A549 (cell line): Measurements from ENCODE around the gene TRIM50.

Source experiments
- BHLHE40 ChIP-seq: IDR thresholded peaks from 2 replicates; pipeline ENCODE4 v1.6.1; 2012; ENCODE audit warnings: low read depth, low read length, inconsistent platforms
- CTCF ChIP-seq: fragments of >200 bp; sonication (Bioruptor Twin); formaldehyde crosslinking; IDR thresholded peaks from 3 replicates; pipeline ENCODE4 v1.5.1; 2016
- EHMT2 ChIP-seq: fragments of 200-600 bp; sonication (generic); IDR thresholded peaks from 2 replicates; pipeline ENCODE4 v1.6.1; 2016; ENCODE audit warnings: antibody characterized with exemption, low read depth, mild to moderate bottlenecking, moderate library complexity
- JUNB ChIP-seq: fragments of >200 bp; sonication (Bioruptor Twin); formaldehyde crosslinking; IDR thresholded peaks from 2 replicates; pipeline ENCODE4 v1.6.1; 2016
- MAX ChIP-seq: IDR thresholded peaks from 2 replicates; pipeline ENCODE4 v1.6.1; 2012
- NR3C1 ChIP-seq: fragments of >200 bp; sonication (Bioruptor Twin); formaldehyde crosslinking; IDR thresholded peaks from 3 replicates; pipeline ENCODE4 v1.6.1; 2017
- POLR2A ChIP-seq: IDR thresholded peaks from 2 replicates; pipeline ENCODE4 v1.6.1; 2012; ENCODE audit warnings: mild to moderate bottlenecking, low read length
- POLR2AphosphoS2 ChIP-seq: conservative IDR thresholded peaks from 2 replicates; pipeline ENCODE4 v1.6.1; 2012; ENCODE audit warnings: low read length, improper control_type of control experiment, inconsistent platforms
- RAD21 ChIP-seq, 2 experiments: fragments of >200 bp in 1 of 2; sonication (Bioruptor Twin) in 1 of 2; formaldehyde crosslinking in 1 of 2; IDR thresholded peaks in 1 of 2; conservative IDR thresholded peaks in 1 of 2; 2 replicates in 1 of 2; 3 replicates in 1 of 2; pipeline ENCODE4 v1.6.1; 2012 to 2018; ENCODE audit warnings: inconsistent platforms in 1 of 2
- REST ChIP-seq: fragments of 200-600 bp; sonication (generic); IDR thresholded peaks from 2 replicates; pipeline ENCODE4 v1.6.1; 2016; ENCODE audit warnings: antibody characterized with exemption, mild to moderate bottlenecking, moderate library complexity
- RNF2 ChIP-seq: fragments of 200-600 bp; sonication (generic); IDR thresholded peaks from 2 replicates; pipeline ENCODE4 v1.6.1; 2016; ENCODE audit warnings: low read depth, mild to moderate bottlenecking, antibody characterized with exemption, moderate library complexity, borderline replicate concordance
- SREBF2 ChIP-seq: fragments of 450-650 bp; IDR thresholded peaks from 2 replicates; pipeline ENCODE4 v1.6.1; 2014; ENCODE audit warnings: mild to moderate bottlenecking, moderate library complexity
- TP53 ChIP-seq: fragments of 250-450 bp; sonication (Bioruptor Pico); IDR thresholded peaks from 2 replicates; pipeline ENCODE4 v1.5.0; 2021; ENCODE audit warnings: mild to moderate bottlenecking, moderate library complexity
- USF2 ChIP-seq: fragments of 450-650 bp; IDR thresholded peaks from 2 replicates; pipeline ENCODE4 v1.6.1; 2014; ENCODE audit warnings: antibody characterized with exemption

- TF ChIP-seq RAD21 (conservative IDR thresholded peaks at IDR 0.05 in 1 of 2, IDR thresholded peaks at IDR 0.05 in 1 of 2): no peak
- no peak for TF ChIP-seq CTCF
- TF ChIP-seq SREBF2: no peak
- no peak for TF ChIP-seq POLR2AphosphoS2
- TF ChIP-seq REST: no peak
- TF ChIP-seq POLR2A: no peak
- no peak for TF ChIP-seq EHMT2
- no peak for TF ChIP-seq NR3C1
- TF ChIP-seq JUNB: no peak
- TF ChIP-seq USF2: no peak
- TF ChIP-seq RNF2: no peak
- no peak for TF ChIP-seq BHLHE40
- TF ChIP-seq MAX: no peak
- TF ChIP-seq TP53 (CRISPR knock-in tag): no peak
Measured at GRCh38 chr7:73364006-73364728, 36.3 kb upstream of the TRIM50 start.
